IPS-18a (cell line): ENCODE measurements around the gene VRK2.
"Not testable (repeated sequence)": the region's sequence is repeated elsewhere in the genome, so short reads cannot be mapped to it uniquely, and the experiment has no call there.

ENCODE experiments used
- H3K27ac ChIP-seq: one replicate; pipeline ENCODE4 v1.5.1; 2013; ENCODE audit warnings: low read length
- H3K27me3 ChIP-seq: one replicate; pipeline ENCODE4 v1.6.1; 2013; ENCODE audit warnings: mild to moderate bottlenecking, low read length; ENCODE audit not compliant: control insufficient read depth, insufficient read depth
- H3K36me3 ChIP-seq: one replicate; pipeline ENCODE4 v1.6.1; 2013; ENCODE audit warnings: low read depth, low read length; ENCODE audit not compliant: control insufficient read depth
- H3K4me1 ChIP-seq: one replicate; pipeline ENCODE4 v1.6.1; 2013; ENCODE audit warnings: low read depth, low read length; ENCODE audit not compliant: control insufficient read depth
- H3K4me3 ChIP-seq: one replicate; pipeline ENCODE4 v1.5.1; 2013; ENCODE audit warnings: low read length
- H3K9ac ChIP-seq: one replicate; pipeline ENCODE4 v1.6.1; 2013; ENCODE audit warnings: mild to moderate bottlenecking, low read length, moderate library complexity
- H3K9me3 ChIP-seq: one replicate; pipeline ENCODE4 v1.6.1; 2013; ENCODE audit warnings: low read depth, low read length; ENCODE audit not compliant: control insufficient read depth

The VRK2 gene

DNA sequence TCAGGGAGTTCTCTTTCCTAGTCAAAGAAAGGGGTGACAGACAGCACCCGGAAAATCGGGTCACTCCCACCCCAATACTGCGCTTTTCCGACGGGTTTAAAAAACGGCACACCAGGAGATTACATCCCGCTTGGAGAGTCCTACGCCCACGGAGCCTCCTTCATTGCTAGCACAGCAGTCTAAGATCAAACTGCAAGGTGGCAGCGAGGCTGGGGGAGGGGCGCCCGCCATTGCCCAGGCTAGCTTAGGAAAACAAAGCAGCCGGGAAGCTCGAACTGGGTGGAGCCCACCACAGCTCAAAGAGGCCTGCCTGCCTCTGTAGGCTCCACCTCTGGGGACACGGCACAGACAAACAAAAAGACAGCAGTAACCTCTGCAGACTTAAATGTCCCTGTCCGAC lies 125.2 kb downstream of the VRK2 start:
- H3K4me3 ChIP-seq, H3K9ac ChIP-seq, H3K9me3 ChIP-seq, H3K36me3 ChIP-seq, H3K4me1 ChIP-seq, H3K27me3 ChIP-seq, H3K27ac ChIP-seq: not testable (repeated sequence)

DNA sequence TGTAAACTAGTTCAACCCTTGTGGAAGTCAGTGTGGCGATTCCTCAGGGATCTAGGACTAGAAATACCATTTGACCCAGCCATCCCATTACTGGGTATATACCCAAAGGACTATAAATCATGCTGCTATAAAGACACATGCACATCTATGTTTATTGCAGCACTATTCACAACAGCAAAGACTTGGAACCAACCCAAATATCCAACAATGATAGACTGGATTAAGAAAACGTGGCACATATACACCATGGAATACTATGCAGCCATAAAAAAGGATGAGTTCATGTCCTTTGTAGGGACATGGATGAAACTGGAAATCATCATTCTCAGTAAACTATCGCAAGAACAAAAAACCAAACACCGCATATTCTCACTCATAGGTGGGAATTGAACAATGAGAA lies 130.6 kb downstream of the VRK2 start:
- H3K27me3 ChIP-seq, H3K9ac ChIP-seq, H3K36me3 ChIP-seq, H3K27ac ChIP-seq, H3K4me3 ChIP-seq, H3K4me1 ChIP-seq, H3K9me3 ChIP-seq: not testable (repeated sequence)

DNA sequence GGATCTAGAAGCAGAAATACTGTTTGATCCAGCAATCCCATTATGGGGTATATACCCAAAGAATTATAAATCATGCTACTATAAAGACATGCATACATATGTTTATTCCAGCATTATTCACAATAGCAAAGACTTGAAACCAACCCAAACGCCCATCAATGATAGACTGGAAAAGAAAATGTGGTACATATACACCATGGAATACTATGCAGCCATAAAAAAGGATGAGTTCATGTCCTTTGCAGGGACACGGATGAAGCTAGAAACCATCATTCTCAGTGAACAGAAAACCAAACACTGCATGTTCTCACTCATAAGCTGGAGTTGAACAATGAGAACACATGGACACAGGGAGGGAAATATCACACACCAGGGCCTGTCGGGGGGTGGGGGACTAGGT lies 133.6 kb downstream of the VRK2 start:
- not testable (repeated sequence) for H3K9me3 ChIP-seq, H3K9ac ChIP-seq, H3K27me3 ChIP-seq, H3K27ac ChIP-seq, H3K4me1 ChIP-seq, H3K36me3 ChIP-seq, H3K4me3 ChIP-seq

DNA sequence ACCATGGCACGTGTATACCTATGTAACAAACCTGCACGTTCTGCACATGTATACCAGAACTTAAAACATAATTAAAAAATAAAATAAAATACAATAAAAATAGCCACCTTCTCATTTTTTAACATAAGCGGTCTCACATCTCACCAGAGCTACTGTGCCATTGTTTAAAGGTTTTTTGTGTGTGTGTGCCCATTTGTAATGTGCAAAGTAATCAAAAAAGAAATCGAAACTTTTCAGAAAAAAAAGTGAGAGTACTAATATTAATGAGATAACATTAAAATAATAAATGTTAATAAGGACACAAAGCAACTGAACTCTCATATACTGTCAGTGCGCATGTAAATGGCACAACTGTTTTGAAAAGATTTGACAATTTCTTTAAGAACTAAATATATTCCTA lies 134.0 kb downstream of the VRK2 start:
- Histone ChIP-seq H3K4me3 (no peak overlapping the region), H3K9me3 (no peaks in the 10 kb centered on the region), H3K9ac (no peak overlapping the region), H3K27ac (no peak overlapping the region), H3K27me3 (no peaks in the 10 kb centered on the region), H3K4me1 (no peaks in the 10 kb centered on the region), H3K36me3 (no peaks in the 10 kb centered on the region)

DNA sequence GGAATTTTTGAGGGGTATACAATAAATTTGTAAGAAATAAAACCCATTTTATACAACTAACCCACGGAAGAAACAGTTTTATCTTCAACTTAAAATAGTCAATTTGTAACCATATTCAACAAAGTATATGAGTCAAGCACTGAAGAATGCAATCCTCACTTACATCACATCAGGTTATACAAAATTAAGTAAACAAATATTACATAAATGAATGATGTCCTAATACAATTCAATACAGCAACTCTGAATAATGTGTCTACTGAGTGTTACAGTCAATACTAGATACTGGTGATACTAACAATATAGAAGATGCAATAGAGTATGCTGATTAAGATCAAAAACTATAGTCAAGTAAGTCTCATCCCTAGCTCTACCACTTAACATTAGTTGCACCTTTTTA lies 135.9 kb downstream of the VRK2 start:
- Histone ChIP-seq H3K27me3 (no peaks in the 10 kb centered on the region), H3K4me1 (no peaks in the 10 kb centered on the region), H3K9ac (no peak overlapping the region), H3K36me3 (no peaks in the 10 kb centered on the region), H3K27ac (no peak overlapping the region), H3K9me3 (no peaks in the 10 kb centered on the region), H3K4me3 (no peak overlapping the region)

DNA sequence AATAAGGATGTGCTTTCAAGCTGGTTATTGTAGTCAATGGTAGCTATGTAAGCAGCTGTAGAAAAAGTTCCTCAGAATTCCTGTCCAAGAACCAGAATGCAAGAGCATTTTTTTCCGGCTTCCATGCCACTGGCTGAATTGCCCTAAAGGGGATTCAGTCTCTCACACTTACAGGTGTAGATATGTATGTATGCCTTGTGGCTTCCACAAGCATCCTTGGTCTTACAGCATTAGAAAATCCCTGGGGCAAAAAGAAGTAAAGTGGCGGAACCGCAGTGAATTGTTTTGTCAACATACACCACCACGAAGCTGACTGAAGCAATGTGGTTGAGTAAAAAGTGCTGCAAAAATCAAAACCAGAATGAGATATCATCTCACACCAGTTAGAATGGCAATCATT lies 139.9 kb downstream of the VRK2 start:
- Histone ChIP-seq H3K4me3 (no peak overlapping the region), H3K9me3 (no peaks in the 10 kb centered on the region), H3K9ac (no peak overlapping the region), H3K4me1 (no peaks in the 10 kb centered on the region), H3K27me3 (no peaks in the 10 kb centered on the region), H3K36me3 (peaks cover 15% of the 10 kb centered on the region), H3K27ac (no peak overlapping the region)

DNA sequence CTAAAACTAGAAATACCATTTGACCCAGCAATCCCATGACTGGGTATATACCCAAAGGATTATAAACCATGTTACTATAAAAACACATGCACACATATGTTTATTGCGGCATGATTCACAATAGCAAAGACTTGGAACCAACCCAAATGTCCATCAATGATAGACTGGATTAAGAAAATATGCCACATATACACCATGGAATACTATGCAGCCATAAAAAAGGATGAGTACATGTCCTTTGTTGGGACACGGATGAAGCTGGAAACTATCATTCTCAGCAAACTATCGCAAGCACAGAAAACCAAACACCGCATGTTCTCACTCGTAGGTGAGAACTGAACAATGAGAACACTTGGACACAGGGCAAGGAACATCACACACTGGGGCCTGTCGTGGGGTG lies 140.4 kb downstream of the VRK2 start:
- not testable (repeated sequence) for H3K4me3 ChIP-seq, H3K27me3 ChIP-seq, H3K4me1 ChIP-seq, H3K27ac ChIP-seq, H3K9me3 ChIP-seq, H3K9ac ChIP-seq
- peaks cover 15% of the 10 kb centered on the region for H3K36me3 ChIP-seq

DNA sequence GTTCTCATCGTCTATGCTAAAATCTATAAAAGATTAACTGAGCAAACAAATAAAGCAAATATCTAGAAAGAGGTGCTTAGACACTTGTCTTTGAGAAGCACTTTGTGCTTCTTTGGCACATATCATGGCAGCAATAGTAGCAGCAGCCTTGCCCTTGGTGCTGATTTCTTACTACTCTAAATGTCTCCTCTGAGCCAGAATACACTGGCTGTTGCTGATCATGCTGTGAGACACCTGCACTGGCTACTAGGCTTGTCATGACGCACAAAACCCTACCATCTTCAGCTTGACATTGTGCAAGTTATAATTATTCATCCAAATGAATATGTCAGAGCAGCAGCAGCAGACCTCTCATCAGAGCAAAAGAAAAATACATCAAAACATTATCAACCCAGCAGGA lies 147.9 kb downstream of the VRK2 start:
- Histone ChIP-seq H3K4me1 (no peaks in the 10 kb centered on the region), H3K4me3 (no peak overlapping the region), H3K27ac (no peak overlapping the region), H3K36me3 (peaks cover 18% of the 10 kb centered on the region), H3K27me3 (no peaks in the 10 kb centered on the region), H3K9ac (no peak overlapping the region), H3K9me3 (no peaks in the 10 kb centered on the region)

DNA sequence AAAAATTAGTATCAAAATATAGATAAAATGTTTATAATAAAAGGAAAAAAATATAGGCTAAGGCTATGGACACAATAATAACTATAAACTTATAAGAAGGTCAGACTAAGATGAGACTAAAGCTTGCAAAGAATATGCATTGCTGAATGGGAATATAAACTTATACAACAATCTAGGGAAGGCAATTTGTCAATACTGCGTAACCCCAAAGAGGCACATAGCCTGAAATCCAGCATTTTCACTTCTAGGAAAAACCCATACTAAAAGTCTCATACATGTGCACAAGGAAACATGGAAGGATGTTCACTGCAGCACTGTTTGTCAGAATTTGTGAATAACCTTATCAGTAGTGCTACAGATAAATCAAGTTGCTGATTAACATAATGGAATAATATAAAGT lies 149.1 kb downstream of the VRK2 start:
- Histone ChIP-seq H3K27ac (no peak overlapping the region), H3K4me1 (no peaks in the 10 kb centered on the region), H3K36me3 (peaks cover 18% of the 10 kb centered on the region), H3K4me3 (no peak overlapping the region), H3K27me3 (no peaks in the 10 kb centered on the region), H3K9ac (no peak overlapping the region), H3K9me3 (no peaks in the 10 kb centered on the region)

DNA sequence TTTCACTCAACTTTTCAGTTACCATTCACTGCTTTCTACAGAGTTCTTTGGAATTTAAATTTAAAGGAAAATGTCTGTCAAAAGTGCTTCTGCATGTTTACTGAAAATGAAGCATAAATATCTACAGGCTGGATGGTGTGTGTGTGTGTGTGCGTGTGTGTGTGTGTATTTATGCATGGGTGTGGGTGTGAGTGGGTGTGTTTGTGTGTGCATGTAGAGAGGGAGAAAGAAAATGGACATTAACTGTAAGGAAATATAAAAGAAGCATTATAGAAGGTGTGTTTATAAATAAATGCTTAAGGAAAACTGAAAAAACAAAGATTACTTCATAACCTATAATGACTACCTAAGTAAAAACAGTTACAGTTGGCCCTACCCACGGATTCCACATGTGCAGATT lies 151.3 kb downstream of the VRK2 start:
- no peak overlapping the region for H3K4me3 ChIP-seq
- peaks cover 23% of the 10 kb centered on the region for H3K36me3 ChIP-seq

DNA sequence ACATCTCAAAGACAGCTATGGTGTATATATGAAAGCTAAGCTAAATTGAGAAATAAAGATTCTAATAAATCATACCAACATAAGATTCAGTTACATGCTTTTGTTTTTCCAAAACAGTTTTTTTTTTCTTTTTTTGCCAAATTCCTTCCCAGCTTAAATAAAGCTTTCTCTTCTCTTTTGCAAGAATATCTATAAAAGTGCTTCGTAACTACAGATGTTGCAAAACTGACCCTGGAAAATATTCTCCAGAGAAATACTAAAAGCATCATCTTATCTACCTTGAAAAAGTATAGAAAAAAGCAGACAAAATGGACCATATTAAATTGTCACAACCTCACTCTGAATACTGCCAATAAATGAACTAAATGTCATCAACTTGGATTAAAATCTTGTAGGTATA lies 155.8 kb downstream of the VRK2 start:
- Histone ChIP-seq H3K36me3 (peaks cover 36% of the 10 kb centered on the region), H3K9ac (no peak overlapping the region), H3K4me1 (peaks cover 14% of the 10 kb centered on the region), H3K4me3 (no peak overlapping the region), H3K9me3 (no peaks in the 10 kb centered on the region), H3K27me3 (no peaks in the 10 kb centered on the region), H3K27ac (no peak overlapping the region)

More for the DNA sequence above, 151.3 kb downstream of the VRK2 start:
- H3K9ac ChIP-seq = no peak overlapping the region
- H3K27me3 ChIP-seq = no peaks in the 10 kb centered on the region
- H3K27ac ChIP-seq = no peak overlapping the region
- no peaks in the 10 kb centered on the region for H3K9me3 ChIP-seq
- no peaks in the 10 kb centered on the region for H3K4me1 ChIP-seq

DNA sequence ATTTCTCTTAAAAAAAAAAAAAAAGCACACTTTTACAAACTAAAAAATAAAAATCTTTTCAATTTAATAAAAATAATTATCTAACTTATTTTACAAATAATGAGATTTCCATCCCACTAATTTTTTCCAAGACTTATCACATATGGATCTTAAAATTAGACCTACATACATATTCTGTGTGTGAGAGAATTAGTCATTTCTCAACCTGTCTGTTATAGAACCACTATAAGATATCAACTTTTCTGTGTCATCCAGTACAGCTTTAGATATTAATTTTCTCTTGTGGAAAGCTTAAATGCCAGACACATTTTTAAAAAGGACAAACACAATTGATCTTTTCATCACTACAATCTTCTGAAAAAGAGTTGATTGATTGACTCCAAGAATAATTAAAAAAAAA lies 156.4 kb downstream of the VRK2 start:
- Histone ChIP-seq H3K27ac (no peak overlapping the region), H3K9ac (no peak overlapping the region), H3K27me3 (no peaks in the 10 kb centered on the region), H3K4me3 (no peak overlapping the region), H3K9me3 (no peaks in the 10 kb centered on the region), H3K4me1 (peaks cover 20% of the 10 kb centered on the region), H3K36me3 (peaks cover 32% of the 10 kb centered on the region)
